DND-41 (cell line): ENCODE data around the gene FZD10.

Source experiments
- EZH2 ChIP-seq: IDR thresholded peaks from 3 replicates; pipeline ENCODE4 v1.6.1; 2012; ENCODE audit warnings: borderline replicate concordance, low read depth, mild to moderate bottlenecking, moderate library complexity, low read length, inconsistent platforms; ENCODE audit not compliant: severe bottlenecking
- TF ChIP-seq, protein P1 (sequence below): IDR thresholded peaks from 2 replicates; pipeline ENCODE4 v1.5.1; 2012; ENCODE audit warnings: borderline replicate concordance, low read length, moderate library complexity, mild to moderate bottlenecking; ENCODE audit not compliant: poor library complexity, severe bottlenecking; ENCODE audit errors: extremely low read depth

DNA sequence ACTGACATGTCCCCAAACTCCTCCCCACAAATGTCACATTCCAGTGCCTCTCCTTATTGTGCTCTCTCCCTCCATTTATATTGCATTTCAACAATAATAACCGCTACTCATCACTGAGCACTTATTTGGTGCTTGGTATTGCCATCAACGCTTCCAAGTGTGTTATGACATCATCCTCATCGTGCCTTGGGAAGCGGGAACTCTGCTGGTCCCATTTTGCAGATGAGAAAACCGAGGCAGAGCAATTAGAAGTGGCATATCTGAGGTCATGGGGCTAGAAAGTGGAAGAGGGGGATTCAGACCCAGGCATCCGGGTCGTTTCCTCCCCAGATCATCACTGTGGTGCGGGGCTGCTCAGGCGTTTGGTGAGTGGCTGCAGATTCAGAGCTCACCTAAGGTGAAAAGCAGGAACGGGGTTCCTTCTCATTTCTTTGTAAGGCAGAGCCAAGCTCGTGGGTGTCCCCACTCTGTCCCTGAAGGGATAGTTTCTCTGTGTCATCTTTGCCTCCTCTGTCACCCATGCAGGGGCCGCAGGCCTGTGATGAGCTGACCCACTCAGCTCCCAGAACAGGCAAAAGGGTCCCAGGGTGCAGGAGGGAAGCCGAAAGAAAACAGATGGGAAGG is 5.5 kb upstream of the FZD10 start:
- TF ChIP-seq, protein P1, sequence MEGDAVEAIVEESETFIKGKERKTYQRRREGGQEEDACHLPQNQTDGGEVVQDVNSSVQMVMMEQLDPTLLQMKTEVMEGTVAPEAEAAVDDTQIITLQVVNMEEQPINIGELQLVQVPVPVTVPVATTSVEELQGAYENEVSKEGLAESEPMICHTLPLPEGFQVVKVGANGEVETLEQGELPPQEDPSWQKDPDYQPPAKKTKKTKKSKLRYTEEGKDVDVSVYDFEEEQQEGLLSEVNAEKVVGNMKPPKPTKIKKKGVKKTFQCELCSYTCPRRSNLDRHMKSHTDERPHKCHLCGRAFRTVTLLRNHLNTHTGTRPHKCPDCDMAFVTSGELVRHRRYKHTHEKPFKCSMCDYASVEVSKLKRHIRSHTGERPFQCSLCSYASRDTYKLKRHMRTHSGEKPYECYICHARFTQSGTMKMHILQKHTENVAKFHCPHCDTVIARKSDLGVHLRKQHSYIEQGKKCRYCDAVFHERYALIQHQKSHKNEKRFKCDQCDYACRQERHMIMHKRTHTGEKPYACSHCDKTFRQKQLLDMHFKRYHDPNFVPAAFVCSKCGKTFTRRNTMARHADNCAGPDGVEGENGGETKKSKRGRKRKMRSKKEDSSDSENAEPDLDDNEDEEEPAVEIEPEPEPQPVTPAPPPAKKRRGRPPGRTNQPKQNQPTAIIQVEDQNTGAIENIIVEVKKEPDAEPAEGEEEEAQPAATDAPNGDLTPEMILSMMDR = no peak
- no peak for TF ChIP-seq EZH2
